Suppressor macrophage treated with lipopolysaccharide for 1 hour (primary cell): ENCODE data around the gene EMX1.

Source experiments
- DNase-seq, 3 donors: peaks; one replicate each; pipeline ENCODE4 v3.0.0-alpha.2; 2020 to 2022

The EMX1 gene

DNA sequence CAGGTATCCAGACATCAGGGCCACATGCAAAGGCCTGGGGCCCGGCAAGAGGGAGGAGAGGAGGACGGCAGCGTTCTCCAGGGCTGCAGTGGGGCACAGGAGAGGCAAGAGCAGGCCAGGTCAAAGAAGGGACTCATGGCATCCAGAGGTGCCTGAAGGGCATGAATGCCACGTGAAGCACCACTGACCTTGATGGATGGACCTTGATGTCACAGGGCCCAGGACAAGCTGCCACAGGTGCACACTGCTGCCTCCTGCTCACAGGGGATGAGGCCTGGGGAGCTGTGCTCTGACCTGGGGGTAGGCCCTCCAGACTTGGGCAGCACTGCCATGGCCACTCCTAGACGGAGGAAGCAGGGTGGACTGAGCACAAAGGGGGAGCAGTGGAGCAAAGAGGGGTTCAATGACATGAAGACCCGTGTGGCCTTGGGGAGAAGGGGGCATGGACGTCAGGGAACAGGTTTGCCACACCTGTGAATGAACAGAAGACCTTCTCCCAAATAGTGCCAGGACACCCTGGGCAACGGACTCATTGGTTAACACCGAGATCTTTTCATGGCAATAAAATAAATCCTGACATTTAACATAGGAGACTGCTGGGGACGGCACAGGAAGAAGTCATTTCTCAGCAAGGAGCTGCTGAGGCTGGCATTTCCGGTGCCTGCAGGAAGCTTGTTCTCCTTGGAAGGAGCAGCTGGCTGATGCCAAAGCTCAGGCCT lies 65.6 kb downstream of the EMX1 start:
- no peak for DNase-seq

DNA sequence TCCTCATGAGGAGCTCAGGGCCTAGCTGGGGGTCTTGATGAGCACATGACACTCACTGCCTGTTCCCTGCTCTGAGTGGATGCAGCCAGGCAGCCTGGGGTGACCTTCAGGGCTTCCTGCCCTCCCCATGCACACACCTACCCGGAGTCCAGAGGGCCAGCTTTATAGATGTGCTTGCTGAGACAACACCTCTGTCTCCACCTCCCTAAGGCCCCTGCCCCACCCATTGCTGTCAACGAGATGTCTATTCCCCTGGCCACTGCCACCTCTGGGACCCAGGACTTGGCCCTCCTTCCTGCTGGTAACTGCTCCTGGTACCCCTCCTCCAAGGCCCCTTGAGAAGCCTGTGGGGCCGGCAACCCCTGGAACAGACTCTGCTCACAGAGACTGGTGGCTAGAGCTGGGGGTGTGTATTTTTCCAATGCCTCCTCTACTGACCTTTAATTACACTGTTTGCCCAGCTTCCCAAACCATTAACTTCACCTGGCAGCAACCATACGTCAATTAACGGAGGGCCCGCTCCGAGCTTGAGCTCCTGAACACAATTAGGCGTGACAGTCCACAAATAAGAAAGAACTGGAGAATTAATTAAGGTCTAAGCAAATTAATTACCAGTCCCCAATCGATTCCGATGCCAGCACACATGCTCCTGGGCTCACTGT lies 66.3 kb downstream of the EMX1 start:
- DNase-seq, result no peak

DNA sequence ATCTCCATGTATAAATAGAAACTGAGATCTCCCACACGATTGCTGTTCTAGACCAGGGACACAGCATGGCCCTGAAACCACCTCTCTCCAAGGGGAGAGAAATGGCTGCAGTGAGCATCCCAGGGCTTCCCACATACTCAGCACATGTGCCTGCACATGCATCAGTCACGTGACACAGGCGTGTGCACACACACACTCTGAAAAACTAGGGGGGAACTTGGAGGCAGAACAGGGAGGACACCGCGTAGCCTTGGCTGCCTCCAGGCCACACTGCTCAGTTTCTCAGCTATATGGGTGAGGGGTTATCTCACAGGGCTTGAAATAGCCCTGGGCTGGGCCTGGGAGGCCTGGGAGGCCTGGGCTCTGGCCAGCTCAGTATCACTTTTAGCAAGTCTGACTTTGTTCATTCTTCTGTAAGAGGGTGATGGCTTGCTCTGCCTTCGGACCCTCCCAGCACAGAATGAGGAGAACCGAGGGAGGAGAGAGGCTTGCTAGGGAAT lies 66.9 kb downstream of the EMX1 start:
- no peak for DNase-seq
